HG03565 (cell line): Measurements from ENCODE around the gene SIM2.

Source experiments
- ATAC-seq: cut with Tn5 transposase; IDR thresholded peaks from one replicate; pipeline ENCODE4 v1.9.1; 2021; ENCODE audit warnings: mild to moderate bottlenecking, moderate library complexity; ENCODE audit not compliant: unreplicated experiment

Gene SIM2

DNA sequence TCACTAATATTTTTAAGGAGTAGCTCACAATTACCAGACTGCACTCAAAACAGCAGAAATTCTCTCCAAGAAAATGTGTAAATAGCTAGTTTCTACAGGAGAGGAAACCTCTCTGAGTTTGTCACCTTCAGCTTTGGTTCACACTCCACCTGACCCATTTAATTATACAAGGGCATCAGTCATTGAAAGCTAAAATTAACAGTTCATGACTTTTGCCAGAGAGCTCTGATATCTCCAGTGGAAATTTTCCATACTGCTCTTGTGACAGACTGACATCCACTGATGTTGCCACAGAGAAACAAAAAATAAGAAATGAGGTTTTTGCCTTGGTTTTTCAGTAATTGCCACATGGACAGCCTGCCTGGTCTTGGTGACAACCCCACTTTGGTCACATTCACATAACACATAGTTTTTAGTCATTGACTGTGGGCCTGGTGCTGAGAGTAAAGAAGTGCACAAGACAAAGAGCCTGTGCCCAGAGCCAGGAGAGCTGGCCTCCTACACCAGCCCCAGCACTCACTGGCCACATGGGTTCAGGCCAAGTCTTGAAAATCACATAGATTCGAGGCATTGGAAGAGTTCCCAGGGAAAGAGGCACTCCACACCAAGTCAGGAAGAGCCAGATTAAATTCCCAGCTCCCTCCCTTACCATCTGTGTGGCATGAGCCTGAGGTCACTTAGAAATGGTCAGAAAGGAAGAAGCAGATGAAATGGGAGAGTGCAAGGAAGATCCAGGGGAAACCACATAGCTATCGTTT, 13.8 kb upstream of the SIM2 start:
- ATAC-seq: no peak

DNA sequence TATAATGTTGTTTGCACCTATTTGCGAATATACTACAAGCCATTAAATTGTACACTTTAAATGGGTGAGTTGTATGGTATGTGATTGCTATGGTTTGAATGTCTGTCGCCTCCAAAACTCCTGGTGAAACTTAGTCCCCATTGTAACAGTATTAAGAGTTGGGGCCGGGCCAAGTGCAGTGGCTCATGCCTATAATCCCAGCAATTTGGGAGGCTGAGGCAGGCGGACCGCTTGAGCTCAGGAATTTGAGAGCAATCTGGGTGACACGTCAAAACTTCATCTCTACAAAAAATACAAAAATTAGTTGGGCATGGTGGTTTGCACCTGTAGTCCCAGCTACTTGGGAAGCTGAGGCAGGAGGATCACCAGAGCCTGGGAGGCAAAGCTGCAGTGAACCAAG, 12.0 kb upstream of the SIM2 start:
- no peak for ATAC-seq

- no peak for ATAC-seq
Observed at GRCh38 chr21:36688324-36688723, 10.6 kb upstream of the SIM2 start.

- no peak for ATAC-seq
Observed at GRCh38 chr21:36689324-36689723, 9.6 kb upstream of the SIM2 start.

DNA sequence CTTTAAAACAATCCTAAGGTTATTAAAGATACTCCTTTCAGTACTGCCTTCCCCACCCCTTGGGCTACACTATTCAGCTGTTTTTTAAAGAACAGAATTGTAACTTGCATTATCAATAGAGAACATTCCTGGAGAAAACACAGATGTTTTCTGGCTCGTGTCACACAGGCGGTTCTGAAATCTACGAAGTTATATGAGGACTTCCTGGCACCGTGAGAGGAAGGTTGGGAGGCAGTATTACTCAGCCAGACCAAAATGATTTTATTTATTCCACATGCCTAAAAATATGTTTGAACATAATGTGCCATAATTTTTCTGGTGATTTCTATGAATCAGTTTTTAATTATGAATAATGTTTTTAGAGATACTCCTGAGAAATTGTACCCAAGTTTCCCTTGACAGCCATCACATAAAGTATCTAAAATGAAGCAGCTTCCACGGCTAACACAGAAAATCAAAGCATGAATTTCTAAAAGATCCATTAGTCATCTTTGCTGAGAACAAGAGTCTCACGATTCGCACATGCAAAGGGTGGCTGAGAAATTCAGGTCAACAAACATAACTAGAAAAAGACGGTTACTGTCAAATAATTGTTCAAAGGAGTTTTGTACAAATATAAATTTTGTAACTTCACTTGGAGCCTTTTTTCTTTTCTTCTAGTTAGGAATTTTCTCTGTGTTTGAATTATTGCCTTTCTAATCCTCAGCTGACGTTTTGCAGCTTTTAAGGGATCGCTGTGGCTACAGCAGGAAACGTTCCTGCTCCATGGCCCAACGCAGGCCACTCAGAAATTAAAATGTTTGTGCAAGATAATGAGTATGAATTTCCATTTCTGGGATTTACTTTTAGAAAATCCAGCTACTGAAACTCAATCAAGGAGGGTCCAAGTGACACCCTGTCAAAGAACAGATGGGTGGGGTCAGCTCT, 8.0 kb upstream of the SIM2 start:
- ATAC-seq: no peak

- no peak for ATAC-seq
Observed at GRCh38 chr21:36691555-36692041, 7.3 kb upstream of the SIM2 start.

GRCh38 chr21:36692114-36692834, 6.6 kb upstream of the SIM2 start:
- no peak for ATAC-seq

DNA sequence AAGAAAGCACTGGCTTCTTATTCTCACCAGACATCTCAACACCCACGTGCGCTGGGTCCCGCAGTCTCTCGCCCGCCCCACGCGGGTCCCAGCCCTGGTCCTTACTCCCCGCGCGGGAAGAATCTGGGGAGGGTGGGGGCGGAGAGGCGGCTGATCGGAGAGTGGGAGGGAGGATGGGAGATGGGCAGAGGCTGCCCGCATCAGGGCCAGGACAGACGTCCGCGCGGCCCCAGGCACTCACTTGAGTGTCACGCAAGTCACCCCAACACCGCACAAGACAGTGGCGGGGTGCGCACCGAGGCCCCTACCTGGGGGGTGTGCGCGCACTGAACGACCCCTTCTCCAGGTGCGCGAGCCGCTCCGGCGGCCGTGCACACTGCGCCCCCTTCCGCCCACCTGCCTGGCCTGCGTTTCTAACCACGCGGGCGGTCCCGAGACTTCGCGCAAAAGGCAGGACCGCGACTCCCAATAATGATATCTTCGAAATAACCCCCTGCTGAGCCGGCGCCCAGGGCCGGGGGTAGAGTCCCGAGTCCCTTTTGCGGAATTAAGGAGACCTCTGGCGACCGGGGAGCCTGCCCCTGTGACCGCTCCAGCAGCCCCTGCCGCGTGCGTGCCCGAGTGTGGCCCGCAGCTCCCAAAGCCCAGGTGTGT, 6.0 kb upstream of the SIM2 start:
- no peak for ATAC-seq

DNA sequence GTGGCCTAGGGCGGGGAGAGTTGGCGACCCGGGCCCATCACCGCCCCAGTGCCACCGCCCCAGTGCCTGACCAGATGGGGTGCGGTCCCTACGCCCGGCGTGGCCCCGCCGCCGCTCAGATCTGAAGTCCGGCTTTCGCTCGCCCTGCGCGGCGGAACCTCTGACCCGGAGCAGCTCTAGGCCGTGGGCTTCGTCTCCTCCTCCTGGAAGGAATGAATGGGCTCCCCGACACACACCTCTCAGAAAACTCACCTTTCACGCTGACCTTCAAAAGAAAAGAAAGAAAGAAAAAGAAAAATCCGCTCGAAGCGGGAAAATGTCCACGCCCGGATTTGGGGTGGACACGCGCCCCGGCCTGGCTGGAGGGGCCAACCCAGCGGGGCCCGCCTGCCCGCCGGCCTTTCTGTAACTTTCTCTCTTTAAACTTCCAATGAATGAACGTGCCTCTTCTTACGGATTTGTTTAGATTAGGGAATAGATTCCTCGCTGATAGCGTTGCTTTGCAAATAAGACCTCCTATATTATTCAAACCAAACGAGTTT, 5.4 kb upstream of the SIM2 start:
- ATAC-seq: no peak

- no peak for ATAC-seq
Observed at GRCh38 chr21:36694031-36694515, 4.8 kb upstream of the SIM2 start.

GRCh38 chr21:36694593-36695282, 4.2 kb upstream of the SIM2 start:
- ATAC-seq: no peak

DNA sequence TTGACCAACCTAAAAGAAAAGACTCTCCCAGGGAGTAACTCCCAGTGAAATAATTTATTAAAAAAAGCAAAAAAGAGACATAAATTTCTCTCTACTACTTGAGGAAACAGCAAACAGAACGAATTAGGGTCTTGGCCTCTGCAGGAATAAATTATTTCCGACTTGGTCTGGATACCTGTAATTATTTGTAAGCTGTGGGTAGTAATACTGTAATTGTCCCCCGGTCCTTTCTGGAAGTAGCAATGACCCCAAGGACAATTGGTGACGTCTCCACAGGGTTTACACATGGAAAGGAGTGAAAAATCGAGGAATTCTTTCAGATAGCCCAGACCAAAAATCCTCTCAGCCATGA, 3.7 kb upstream of the SIM2 start:
- no peak for ATAC-seq

GRCh38 chr21:36695671-36696389, 3.1 kb upstream of the SIM2 start:
- ATAC-seq: no peak

DNA sequence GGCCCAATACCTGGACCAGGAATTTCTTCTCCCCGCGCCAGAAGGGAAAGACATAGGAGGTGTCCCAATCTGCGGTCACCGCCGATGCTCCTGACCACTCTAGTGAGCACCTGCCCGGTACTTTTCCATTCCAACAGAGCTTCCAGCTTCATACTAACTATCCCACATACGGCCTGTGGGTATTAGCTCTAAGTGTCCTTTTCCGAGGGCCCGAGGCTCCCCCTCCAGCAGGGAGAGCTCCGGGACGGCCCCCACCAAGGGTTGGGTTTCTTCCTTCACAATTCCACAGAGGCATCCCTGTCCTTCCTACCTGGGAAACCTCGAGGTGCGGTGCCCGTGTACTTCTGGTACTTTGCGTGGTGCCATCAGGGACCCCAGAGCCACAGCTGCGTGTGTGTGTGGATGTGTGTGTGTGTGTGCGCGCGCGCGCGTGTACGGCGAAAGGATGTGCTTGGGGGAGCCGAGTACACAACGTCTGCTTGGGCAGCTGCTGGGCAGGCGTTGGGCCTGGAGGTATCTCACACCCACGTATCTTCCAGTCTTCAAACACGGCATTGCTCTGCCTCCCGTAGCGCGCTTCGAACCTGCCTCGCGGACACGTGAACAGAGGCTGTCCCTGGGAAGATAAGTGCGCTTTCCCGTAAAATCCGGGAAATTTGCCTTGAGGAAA, 2.4 kb upstream of the SIM2 start:
- ATAC-seq: no peak

DNA sequence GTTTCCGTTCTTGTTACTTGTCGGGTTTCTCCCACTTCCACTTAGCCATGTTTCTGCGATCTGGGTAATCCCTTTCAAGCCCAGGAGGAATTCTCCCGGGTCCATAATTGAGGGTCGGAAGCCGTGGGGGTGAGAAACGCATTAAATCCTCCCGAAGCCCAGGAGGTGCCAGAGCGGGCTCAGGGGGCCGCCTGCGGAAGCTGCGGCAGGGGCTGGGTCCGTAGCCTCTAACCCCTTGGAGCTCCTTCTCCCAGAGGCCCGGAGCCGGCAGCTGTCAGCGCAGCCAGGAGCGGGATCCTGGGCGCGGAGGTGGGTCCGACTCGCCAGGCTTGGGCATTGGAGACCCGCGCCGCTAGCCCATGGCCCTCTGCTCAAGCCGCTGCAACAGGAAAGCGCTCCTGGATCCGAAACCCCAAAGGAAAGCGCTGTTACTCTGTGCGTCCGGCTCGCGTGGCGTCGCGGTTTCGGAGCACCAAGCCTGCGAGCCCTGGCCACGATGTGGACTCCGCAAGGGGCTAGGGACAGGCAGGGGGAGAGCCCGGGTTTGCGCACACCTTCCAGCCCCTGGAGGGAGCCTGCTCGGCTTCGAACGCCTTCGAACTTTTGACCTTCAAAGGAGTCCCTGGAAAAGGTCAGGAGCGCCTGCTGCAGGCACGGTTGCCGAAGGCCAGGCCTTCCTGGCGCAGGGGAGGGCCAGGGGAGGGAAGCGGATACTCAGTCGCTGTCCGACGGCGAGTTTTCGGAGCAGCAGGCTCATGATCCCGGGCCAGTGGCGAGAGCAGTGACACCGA, 1.7 kb upstream of the SIM2 start:
- ATAC-seq: no peak

DNA sequence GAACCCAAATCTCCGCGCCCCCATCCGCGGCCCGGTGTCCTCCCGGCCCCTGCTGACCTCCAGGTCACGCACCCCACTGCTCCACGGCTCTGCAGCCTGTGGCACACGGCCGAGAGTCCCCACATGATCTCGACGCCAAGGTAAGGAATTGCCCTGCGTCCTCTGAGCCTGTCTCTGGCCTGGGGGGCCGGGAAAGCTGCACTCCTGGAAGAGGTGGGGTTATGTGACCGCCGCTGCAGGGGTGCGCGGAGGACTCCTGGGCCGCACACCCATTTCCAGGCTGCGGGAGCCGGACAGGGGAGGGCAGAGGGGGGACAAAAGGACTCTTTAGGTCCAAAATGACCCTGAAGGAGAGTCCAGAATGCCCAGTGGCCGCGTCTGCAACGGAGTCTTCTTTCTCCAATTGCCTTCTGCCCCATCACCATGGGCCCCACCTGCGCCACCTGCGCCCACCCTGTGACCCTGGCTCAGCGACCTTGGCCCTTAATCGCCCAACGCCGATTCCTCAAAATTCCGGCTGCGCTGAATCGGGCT, 997 bp upstream of the SIM2 start:
- no peak for ATAC-seq

- ATAC-seq: no peak
Observed at GRCh38 chr21:36698385-36698980, 432 bp upstream of the SIM2 start.
